ENCODE measurements around the gene SPARCL1.
"Not testable (repeated sequence)": the region's sequence is repeated elsewhere in the genome, so short reads cannot be mapped to it uniquely, and the experiment has no call there.

SPARCL1 gene

GRCh38 chr4:87430038-87430437, 99.1 kb downstream of the SPARCL1 start:
- no peak overlapping the region for H3K4me3 ChIP-seq (ENCODE audit: low read depth, low read length)
- TF ChIP-seq CTCF (IDR thresholded peaks at IDR 0.05; ENCODE audit: insufficient read depth, low read depth, low read length, missing control alignments): no peak
- DNase-seq (ENCODE audit: low read depth): no peak

DNA sequence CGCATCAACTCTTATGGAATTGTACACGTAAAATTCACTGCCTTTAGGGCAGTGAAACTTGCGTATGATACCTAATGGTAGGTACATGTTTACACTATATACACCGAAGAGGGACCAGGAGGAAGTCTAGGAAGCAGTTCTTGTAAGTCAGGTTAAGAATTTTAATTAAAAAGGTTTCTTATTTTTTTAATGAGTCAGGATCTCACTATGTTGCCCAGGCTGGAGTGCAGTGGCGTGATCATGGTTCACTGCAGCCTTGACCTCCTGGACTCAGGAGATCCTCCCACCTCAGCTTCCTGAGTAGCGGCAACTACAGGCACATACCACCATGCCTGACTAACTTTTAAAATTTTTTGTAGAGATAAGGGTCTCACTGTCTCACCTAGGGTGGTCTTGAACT, 100.2 kb downstream of the SPARCL1 start:
- TF ChIP-seq CTCF (IDR thresholded peaks at IDR 0.05; ENCODE audit: insufficient read depth, low read depth, low read length, missing control alignments): no peak
- H3K4me3 ChIP-seq (ENCODE audit: low read depth, low read length): no peak overlapping the region
- no peak for DNase-seq (ENCODE audit: low read depth)

- DNase-seq (ENCODE audit: low read depth): no peak
- H3K4me3 ChIP-seq (ENCODE audit: low read depth, low read length): no peak overlapping the region
- no peak for TF ChIP-seq CTCF (IDR thresholded peaks at IDR 0.05; ENCODE audit: insufficient read depth, low read depth, low read length, missing control alignments)
Measured at GRCh38 chr4:87427518-87427868, 101.7 kb downstream of the SPARCL1 start.

DNA sequence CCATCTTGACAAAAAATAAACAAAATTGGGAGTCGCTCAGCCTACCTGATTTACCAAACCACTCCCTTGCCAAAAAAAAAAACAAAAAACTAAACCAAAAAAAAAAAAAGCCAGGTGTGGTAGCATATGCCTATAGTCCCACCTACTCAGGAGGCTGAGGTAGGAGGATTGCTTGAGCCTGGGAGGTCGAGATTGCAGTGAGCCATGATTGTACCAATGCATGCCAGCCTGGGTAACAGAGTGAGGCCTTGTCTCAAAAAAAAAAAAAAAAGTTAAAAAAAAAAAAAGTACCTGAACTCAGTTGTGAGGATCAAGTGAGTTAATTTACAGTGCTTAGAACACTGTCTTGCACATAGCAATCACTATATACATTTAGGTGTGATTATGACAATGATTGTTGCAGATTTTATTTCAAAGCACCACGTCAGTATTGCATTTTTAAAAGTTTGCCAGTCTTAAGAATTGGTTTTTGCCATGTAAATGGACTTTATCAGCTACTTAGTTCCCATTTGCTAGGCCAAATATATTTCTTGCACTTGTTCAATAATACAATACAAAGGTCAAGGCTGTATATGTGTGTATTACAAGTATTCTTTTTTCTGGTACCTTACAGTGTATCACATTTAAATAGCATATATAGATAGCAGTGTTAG, 102.2 kb downstream of the SPARCL1 start:
- DNase-seq (ENCODE audit: low read depth): no peak
- TF ChIP-seq CTCF (IDR thresholded peaks at IDR 0.05; ENCODE audit: insufficient read depth, low read depth, low read length, missing control alignments): no peak
- no peak overlapping the region for H3K4me3 ChIP-seq (ENCODE audit: low read depth, low read length)

GRCh38 chr4:87425711-87426110, 103.5 kb downstream of the SPARCL1 start:
- no peak overlapping the region for H3K4me3 ChIP-seq (ENCODE audit: low read depth, low read length)
- TF ChIP-seq CTCF (IDR thresholded peaks at IDR 0.05; ENCODE audit: insufficient read depth, low read depth, low read length, missing control alignments): no peak
- DNase-seq (ENCODE audit: low read depth): no peak

- DNase-seq (ENCODE audit: low read depth): not testable (repeated sequence)
- H3K4me3 ChIP-seq (ENCODE audit: low read depth, low read length): peak overlapping the region; percentile 91
Measured at GRCh38 chr4:87424099-87424543, 105.1 kb downstream of the SPARCL1 start.
